MM.1S (cell line): ENCODE results near the gene EPB41L3.

Source experiments
- DNase-seq: peaks from one replicate; pipeline ENCODE4 v3.0.0-alpha.2; 2015
- H2AFZ ChIP-seq: fragments of 300-600 bp; sonication (generic); 2 replicates; pipeline ENCODE4 v1.6.0; 2016; ENCODE audit warnings: antibody characterized with exemption, low read length
- H3F3A ChIP-seq: fragments of 300-600 bp; sonication (generic); 2 replicates; pipeline ENCODE4 v1.6.1; 2016; ENCODE audit warnings: mild to moderate bottlenecking, antibody characterized with exemption, low read length, moderate library complexity, mixed read lengths; ENCODE audit not compliant: insufficient read depth
- H3K27ac ChIP-seq: fragments of 300-600 bp; sonication (generic); 2 replicates; pipeline ENCODE4 v1.5.1; 2016; ENCODE audit warnings: mild to moderate bottlenecking, low read length
- H3K27me3 ChIP-seq: fragments of 300-600 bp; sonication (generic); replicated peaks from 2 replicates; pipeline ENCODE4 v1.6.0; 2016; ENCODE audit warnings: low read length; ENCODE audit not compliant: insufficient read depth
- H3K36me3 ChIP-seq: fragments of 300-600 bp; sonication (generic); replicated peaks from 2 replicates; pipeline ENCODE4 v1.6.1; 2016; ENCODE audit warnings: mild to moderate bottlenecking, low read length, mixed read lengths; ENCODE audit not compliant: insufficient read depth
- H3K4me1 ChIP-seq: fragments of 300-600 bp; sonication (generic); 2 replicates; pipeline ENCODE4 v1.6.1; 2016; ENCODE audit warnings: low read length, mixed read lengths
- H3K4me2 ChIP-seq: fragments of 300-600 bp; sonication (generic); 2 replicates; pipeline ENCODE4 v1.6.0; 2016; ENCODE audit warnings: low read depth, low read length
- H3K4me3 ChIP-seq: fragments of 300-600 bp; sonication (generic); 2 replicates; pipeline ENCODE4 v1.5.1; 2016; ENCODE audit warnings: low read length, mixed read lengths
- H3K79me2 ChIP-seq: fragments of 300-600 bp; sonication (generic); 2 replicates; pipeline ENCODE4 v1.6.1; 2016; ENCODE audit warnings: mixed run types, low read length, mixed read lengths
- H3K9ac ChIP-seq: fragments of 300-600 bp; sonication (generic); 2 replicates; pipeline ENCODE4 v1.6.1; 2016; ENCODE audit warnings: low read length, mixed read lengths
- H3K9me2 ChIP-seq: fragments of 300-600 bp; sonication (generic); replicated peaks from 2 replicates; pipeline ENCODE4 v1.6.1; 2016; ENCODE audit warnings: mild to moderate bottlenecking, low read length, mixed read lengths; ENCODE audit not compliant: insufficient read depth
- H3K9me3 ChIP-seq: fragments of 300-600 bp; sonication (generic); replicated peaks from 2 replicates; pipeline ENCODE4 v1.6.1; 2016; ENCODE audit warnings: mild to moderate bottlenecking, low read length, mixed read lengths; ENCODE audit not compliant: insufficient read depth
- H4K20me1 ChIP-seq: fragments of 300-600 bp; sonication (generic); 2 replicates; pipeline ENCODE4 v1.6.1; 2016; ENCODE audit warnings: mild to moderate bottlenecking, low read length, moderate library complexity, mixed read lengths; ENCODE audit not compliant: insufficient read depth
- CTCF ChIP-seq: fragments of 300-600 bp; sonication (generic); IDR thresholded peaks from 2 replicates; pipeline ENCODE4 v1.5.1; 2016; ENCODE audit warnings: antibody characterized with exemption, low read length, mixed read lengths
- EZH2 ChIP-seq: fragments of 300-600 bp; sonication (generic); optimal IDR thresholded peaks from 2 replicates; pipeline ENCODE3; 2017; ENCODE audit warnings: low read depth, mild to moderate bottlenecking, antibody characterized with exemption, low read length, mixed read lengths
- EZH2phosphoT487 ChIP-seq: fragments of 300-600 bp; sonication (generic); IDR thresholded peaks from 2 replicates; pipeline ENCODE4 v1.6.1; 2018; ENCODE audit warnings: antibody characterized with exemption, low read length

The EPB41L3 gene

GRCh38 chr18:5417342-5417741 lies 126.5 kb downstream of the EPB41L3 start:
- Histone ChIP-seq H3K9me3 (no peaks in the 10 kb centered on the region), H3K79me2 (no peaks in the 10 kb centered on the region), H3K4me3 (no peak overlapping the region), H3K27ac (no peak overlapping the region), H3F3A (no peaks in the 10 kb centered on the region), H3K9me2 (no peaks in the 10 kb centered on the region), H3K36me3 (no peaks in the 10 kb centered on the region), H2AFZ (no peak overlapping the region), H3K4me2 (no peak overlapping the region), H4K20me1 (no peaks in the 10 kb centered on the region), H3K9ac (no peak overlapping the region), H3K4me1 (no peaks in the 10 kb centered on the region), H3K27me3 (no peaks in the 10 kb centered on the region)
- no peak for DNase-seq
- TF ChIP-seq EZH2phosphoT487: no peak
- TF ChIP-seq EZH2: no peak
- TF ChIP-seq CTCF: no peak

- no peak overlapping the region for H3K9ac ChIP-seq
- no peak for DNase-seq
- no peaks in the 10 kb centered on the region for H3K27me3 ChIP-seq
- H3K9me2 ChIP-seq: no peaks in the 10 kb centered on the region
- no peaks in the 10 kb centered on the region for H4K20me1 ChIP-seq
- no peaks in the 10 kb centered on the region for H3K79me2 ChIP-seq
- H3K4me3 ChIP-seq: no peak overlapping the region
- no peaks in the 10 kb centered on the region for H3K4me1 ChIP-seq
- no peak overlapping the region for H3K4me2 ChIP-seq
- H3K9me3 ChIP-seq: no peaks in the 10 kb centered on the region
- H2AFZ ChIP-seq: no peak overlapping the region
- no peaks in the 10 kb centered on the region for H3F3A ChIP-seq
- H3K27ac ChIP-seq: no peak overlapping the region
- TF ChIP-seq CTCF: no peak
- no peak for TF ChIP-seq EZH2phosphoT487
- H3K36me3 ChIP-seq: no peaks in the 10 kb centered on the region
These were observed 127.7 kb downstream of the EPB41L3 start for GRCh38 chr18:5416112-5416511.

DNA sequence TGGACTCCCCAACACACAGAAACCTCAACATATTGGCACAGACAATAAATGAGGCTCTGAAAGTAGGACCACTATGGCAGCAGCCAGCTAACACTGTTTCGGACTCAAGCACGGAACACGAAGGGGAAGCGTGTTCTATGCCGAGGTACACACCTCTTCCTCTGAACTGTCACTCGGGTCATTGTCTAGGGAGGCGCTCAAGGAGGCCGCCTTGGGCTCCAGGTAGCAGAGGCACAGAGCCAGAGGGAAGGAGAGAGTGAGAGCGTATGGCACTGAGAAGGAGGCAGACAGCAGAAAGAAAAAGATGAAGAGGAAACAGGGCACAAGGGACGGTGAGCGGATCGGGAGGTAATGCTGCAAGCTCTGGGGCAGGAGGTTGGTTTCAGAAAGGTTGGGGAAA lies 128.1 kb downstream of the EPB41L3 start:
- Histone ChIP-seq H3K9ac (no peak overlapping the region), H3K9me2 (no peaks in the 10 kb centered on the region), H3K4me2 (no peak overlapping the region), H2AFZ (no peak overlapping the region), H3K79me2 (no peaks in the 10 kb centered on the region), H3K4me1 (no peaks in the 10 kb centered on the region), H3K9me3 (no peaks in the 10 kb centered on the region), H3K4me3 (no peak overlapping the region), H4K20me1 (no peaks in the 10 kb centered on the region), H3K27me3 (no peaks in the 10 kb centered on the region), H3K27ac (no peak overlapping the region), H3K36me3 (no peaks in the 10 kb centered on the region), H3F3A (no peaks in the 10 kb centered on the region)
- no peak for DNase-seq
- TF ChIP-seq EZH2: no peak
- TF ChIP-seq EZH2phosphoT487: no peak
- no peak for TF ChIP-seq CTCF
